ENCODE measurements around the gene ADARB2.

GRCh38 chr10:1454951-1455350 lies 282.4 kb downstream of the ADARB2 start:
- TF ChIP-seq, protein P1, sequence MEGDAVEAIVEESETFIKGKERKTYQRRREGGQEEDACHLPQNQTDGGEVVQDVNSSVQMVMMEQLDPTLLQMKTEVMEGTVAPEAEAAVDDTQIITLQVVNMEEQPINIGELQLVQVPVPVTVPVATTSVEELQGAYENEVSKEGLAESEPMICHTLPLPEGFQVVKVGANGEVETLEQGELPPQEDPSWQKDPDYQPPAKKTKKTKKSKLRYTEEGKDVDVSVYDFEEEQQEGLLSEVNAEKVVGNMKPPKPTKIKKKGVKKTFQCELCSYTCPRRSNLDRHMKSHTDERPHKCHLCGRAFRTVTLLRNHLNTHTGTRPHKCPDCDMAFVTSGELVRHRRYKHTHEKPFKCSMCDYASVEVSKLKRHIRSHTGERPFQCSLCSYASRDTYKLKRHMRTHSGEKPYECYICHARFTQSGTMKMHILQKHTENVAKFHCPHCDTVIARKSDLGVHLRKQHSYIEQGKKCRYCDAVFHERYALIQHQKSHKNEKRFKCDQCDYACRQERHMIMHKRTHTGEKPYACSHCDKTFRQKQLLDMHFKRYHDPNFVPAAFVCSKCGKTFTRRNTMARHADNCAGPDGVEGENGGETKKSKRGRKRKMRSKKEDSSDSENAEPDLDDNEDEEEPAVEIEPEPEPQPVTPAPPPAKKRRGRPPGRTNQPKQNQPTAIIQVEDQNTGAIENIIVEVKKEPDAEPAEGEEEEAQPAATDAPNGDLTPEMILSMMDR (IDR thresholded peaks at IDR 0.05; ENCODE audit: poor library complexity) = no peak
- TF ChIP-seq EZH2 (IDR thresholded peaks at IDR 0.05; ENCODE audit: borderline replicate concordance) (no peak), EZH2phosphoT487 (IDR thresholded peaks at IDR 0.05; ENCODE audit: low read depth, severe bottlenecking, unreplicated experiment) (no peak)

Measured in hepatocyte (in vitro differentiated cells).